Spleen (tissue), 11 donors: Measurements from ENCODE around the gene ACO2. TPM values are rescaled to one million over a fixed set of nuclear protein-coding genes. Genes with fewer than 3 reads are reported as not detected.

Experiments
- DNase-seq: peaks from one replicate; pipeline ENCODE4 v3.0.0-alpha.2; 2020
- H3K27ac ChIP-seq, 8 donors: fragments of 200-600 bp; sonication (generic) in 7 of 8; 1 replicate in 4 of 8; 2 replicates in 4 of 8; pipeline versions ENCODE4 v1.5.0 to v1.8.0; 2016 to 2021; ENCODE audit warnings: inconsistent platforms in 4 of 8, mild to moderate bottlenecking in 4 of 8, moderate library complexity in 1 of 8
- H3K27me3 ChIP-seq, 7 donors: fragments of 200-600 bp; sonication (generic) in 6 of 7; replicated peaks in 1 of 7; 1 replicate in 4 of 7; 2 replicates in 3 of 7; pipeline versions ENCODE4 v1.5.0 to v1.8.0; 2016 to 2021; ENCODE audit warnings: inconsistent platforms in 3 of 7, mild to moderate bottlenecking in 1 of 7
- H3K36me3 ChIP-seq, 6 donors: fragments of 200-600 bp; sonication (generic) in 5 of 6; 1 replicate in 4 of 6; 2 replicates in 2 of 6; pipeline versions ENCODE4 v1.5.0 to v1.8.0; 2016 to 2021; ENCODE audit warnings: inconsistent platforms in 2 of 6
- H3K4me1 ChIP-seq, 6 donors: fragments of 200-600 bp; sonication (generic) in 5 of 6; 1 replicate in 3 of 6; 2 replicates in 3 of 6; pipeline versions ENCODE4 v1.5.0 to v1.8.0; 2016 to 2021; ENCODE audit warnings: inconsistent platforms in 3 of 6
- H3K4me3 ChIP-seq, 8 donors: fragments of 200-600 bp; sonication (generic) in 7 of 8; 1 replicate in 4 of 8; 2 replicates in 4 of 8; pipeline versions ENCODE4 v1.5.0 to v1.8.0; 2016 to 2021; ENCODE audit warnings: inconsistent platforms in 4 of 8, mild to moderate bottlenecking in 4 of 8, moderate library complexity in 2 of 8
- H3K9me3 ChIP-seq, 8 donors: fragments of 200-600 bp; sonication (generic) in 7 of 8; 1 replicate in 4 of 8; 2 replicates in 4 of 8; pipeline versions ENCODE4 v1.5.0 to v1.8.0; 2016 to 2021; ENCODE audit warnings: inconsistent platforms in 4 of 8
- POLR2A ChIP-seq, 3 donors: fragments of 450-650 bp; IDR thresholded peaks; one replicate each; pipeline ENCODE4 v1.5.1; 2017; ENCODE audit warnings: antibody characterized with exemption in 3 of 3, mild to moderate bottlenecking in 1 of 3
- POLR2AphosphoS5 ChIP-seq, 3 donors: sonication (generic); formaldehyde crosslinking; IDR thresholded peaks; one replicate each; pipeline ENCODE4 v1.5.1; 2017; ENCODE audit warnings: antibody characterized with exemption in 3 of 3
- WGBS, 5 donors: extraction: QIAGEN DNeasy Blood & Tissue Kit in 3 of 5; methylation state at CpG; one replicate each; pipeline versions ENCODE4 v1.1.5 to v1.1.7; 2013 to 2018; 5-methylcytosine and 5-hydroxymethylcytosine counted together
- intact Hi-C: fragments of 100-400 bp; cut with DNase I; formaldehyde crosslinking; loops from one replicate; pipeline ENCODE4 v1.15.0; 2023; ENCODE audit warnings: low total_unique reads
- polyA plus RNA-seq, 3 donors: library from polyadenylated mRNA; stranded (reverse); fragments of 200-250 nt; gene quantifications; one replicate each; pipeline ENCODE4 v1.2.1, GENCODE V29; 2013
- total RNA-seq, 7 donors: library from RNA; depleted of rRNA in 3 of 7; stranded (reverse); fragments of >200 nt in 3 of 7; fragmentation: NEBNext Ultra II Directional in 4 of 7; extraction: Animal tissue kit (Norgen Biotek cat#: 25700) in 4 of 7; gene quantifications; one replicate each; pipeline versions ENCODE4 v1.1.0 to v1.2.1, GENCODE V29; 2016 to 2021
- TF ChIP-seq, protein P1 (sequence below), 11 experiments: fragments of 200-600 bp in 7 of 11; fragments of 450-650 bp in 4 of 11; sonication (generic) in 4 of 11; IDR thresholded peaks in 8 of 11; conservative IDR thresholded peaks in 3 of 11; 1 replicate in 7 of 11; 2 replicates in 4 of 11; pipeline versions ENCODE4 v1.4.0 to v1.8.0; 2016 to 2021; ENCODE audit warnings: antibody characterized with exemption in 11 of 11, inconsistent platforms in 4 of 11, mild to moderate bottlenecking in 1 of 11
- donor health status: healthy with polysubstance abuse.
- donor health status: DM: no; HTN: no; CAD: no; lungs with moderate emphysema.
- donor health status: DM: no; HTN: no; CAD: no.
- donor health status: Bipolar disorder and iron deficiency.
- donor health status: healthy.
- donor health status: DM: no; HTN: no; CAD: no.
- donor health status: DM: yes; HTN: yes; CAD: no.

The ACO2 gene
- total and polyA plus RNA-seq, 10 donors, result 21.4 to 82.0 (median 67.2) TPM

- H3K4me1 ChIP-seq, result peaks cover 22 to 53% (median 38%) of the 10 kb centered on the region in 6 donors
- TF ChIP-seq, protein P1, sequence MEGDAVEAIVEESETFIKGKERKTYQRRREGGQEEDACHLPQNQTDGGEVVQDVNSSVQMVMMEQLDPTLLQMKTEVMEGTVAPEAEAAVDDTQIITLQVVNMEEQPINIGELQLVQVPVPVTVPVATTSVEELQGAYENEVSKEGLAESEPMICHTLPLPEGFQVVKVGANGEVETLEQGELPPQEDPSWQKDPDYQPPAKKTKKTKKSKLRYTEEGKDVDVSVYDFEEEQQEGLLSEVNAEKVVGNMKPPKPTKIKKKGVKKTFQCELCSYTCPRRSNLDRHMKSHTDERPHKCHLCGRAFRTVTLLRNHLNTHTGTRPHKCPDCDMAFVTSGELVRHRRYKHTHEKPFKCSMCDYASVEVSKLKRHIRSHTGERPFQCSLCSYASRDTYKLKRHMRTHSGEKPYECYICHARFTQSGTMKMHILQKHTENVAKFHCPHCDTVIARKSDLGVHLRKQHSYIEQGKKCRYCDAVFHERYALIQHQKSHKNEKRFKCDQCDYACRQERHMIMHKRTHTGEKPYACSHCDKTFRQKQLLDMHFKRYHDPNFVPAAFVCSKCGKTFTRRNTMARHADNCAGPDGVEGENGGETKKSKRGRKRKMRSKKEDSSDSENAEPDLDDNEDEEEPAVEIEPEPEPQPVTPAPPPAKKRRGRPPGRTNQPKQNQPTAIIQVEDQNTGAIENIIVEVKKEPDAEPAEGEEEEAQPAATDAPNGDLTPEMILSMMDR (IDR thresholded peaks at IDR 0.05 in 8 of 11, conservative IDR thresholded peaks at IDR 0.05 in 3 of 11), result no peak
- TF ChIP-seq POLR2A (IDR thresholded peaks at IDR 0.05) (no peak), POLR2AphosphoS5 (IDR thresholded peaks at IDR 0.05) (no peak)
- WGBS, 5 donors, result 93 to 98% (median 95%) methylated on average over 3 of the region's 3 CpGs
- intact Hi-C loops, result no loop called here
- H3K27ac ChIP-seq, result no peak overlapping the region
- no peak for DNase-seq
- no peaks in the 10 kb centered on the region for H3K27me3 ChIP-seq
- H3K9me3 ChIP-seq, result no peaks in the 10 kb centered on the region
- H3K36me3 ChIP-seq, result peaks cover 0 to 92% (median 49%) of the 10 kb centered on the region in 6 donors
- H3K4me3 ChIP-seq, result no peak overlapping the region
Measured at GRCh38 chr22:41521126-41521525, 52.2 kb downstream of the ACO2 start.

DNA sequence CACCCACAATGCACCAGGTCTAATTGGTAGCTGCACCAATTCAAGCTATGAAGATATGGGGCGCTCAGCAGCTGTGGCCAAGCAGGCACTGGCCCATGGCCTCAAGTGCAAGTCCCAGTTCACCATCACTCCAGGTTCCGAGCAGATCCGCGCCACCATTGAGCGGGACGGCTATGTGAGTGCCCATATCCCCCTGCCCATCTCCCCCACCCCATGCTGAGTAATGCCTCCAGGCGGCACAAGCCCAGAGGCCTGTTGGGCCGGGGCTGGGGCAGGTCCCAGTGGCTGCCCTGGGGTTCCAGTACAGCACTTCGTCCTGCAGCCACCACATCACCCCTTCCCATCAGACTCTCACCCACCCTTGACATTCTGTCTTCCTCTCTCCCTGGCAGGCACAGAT lies 53.9 kb downstream of the ACO2 start:
- Histone ChIP-seq H3K4me3 (no peak overlapping the region), H3K4me1 (peaks cover 24 to 54% (median 41%) of the 10 kb centered on the region in 6 donors), H3K27me3 (no peaks in the 10 kb centered on the region), H3K9me3 (no peaks in the 10 kb centered on the region), H3K27ac (peak overlapping the region; percentile 54 to 87 (median 76)), H3K36me3 (peaks cover 0 to 92% (median 51%) of the 10 kb centered on the region in 6 donors)
- TF ChIP-seq POLR2AphosphoS5 (IDR thresholded peaks at IDR 0.05) (peak in 1 of 3 donors; percentile 4), POLR2A (IDR thresholded peaks at IDR 0.05) (no peak)
- TF ChIP-seq, protein P1 (IDR thresholded peaks at IDR 0.05 in 8 of 11, conservative IDR thresholded peaks at IDR 0.05 in 3 of 11), result no peak
- no peak for DNase-seq
- 88 to 96% (median 93%) methylated on average over 9 of the region's 9 CpGs for WGBS, 5 donors
- intact Hi-C loops, result no loop called here

- intact Hi-C loops, result no loop called here
- 46 to 71% (median 69%) methylated on average over 13 to 21 of the region's 21 CpGs for WGBS, 5 donors
- Histone ChIP-seq H3K27me3 (no peaks in the 10 kb centered on the region), H3K9me3 (no peaks in the 10 kb centered on the region), H3K4me1 (peaks cover 20 to 47% (median 37%) of the 10 kb centered on the region in 6 donors), H3K36me3 (peaks cover 0 to 92% (median 55%) of the 10 kb centered on the region in 6 donors), H3K27ac (peak overlapping the region; percentile 54 to 87 (median 76)), H3K4me3 (no peak overlapping the region)
- peak; percentile 82 for DNase-seq
- TF ChIP-seq POLR2AphosphoS5 (IDR thresholded peaks at IDR 0.05) (peak; percentile 24 to 72 (median 62)), POLR2A (IDR thresholded peaks at IDR 0.05) (no peak)
Measured at GRCh38 chr22:41523464-41524221, 54.7 kb downstream of the ACO2 start.

DNA sequence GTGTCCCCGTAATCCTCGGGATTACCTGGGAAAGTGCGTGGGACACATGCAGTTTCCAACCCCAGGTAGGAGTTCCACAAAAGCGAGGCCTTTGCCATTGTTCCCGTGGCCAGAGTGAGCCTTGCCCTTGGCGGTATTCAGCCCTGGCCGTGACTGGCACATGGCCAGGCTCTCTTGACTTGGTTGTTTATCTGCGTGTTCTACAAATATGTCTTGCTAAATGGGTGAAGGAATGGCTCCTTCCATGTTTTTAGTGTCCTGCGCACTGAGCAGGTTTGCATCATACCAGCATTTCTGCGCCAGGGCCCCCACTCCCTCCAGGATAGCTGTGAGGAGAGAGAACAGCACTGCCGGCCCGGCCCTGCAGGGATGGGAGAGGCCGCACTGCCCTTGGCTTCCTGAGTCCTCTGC lies 55.3 kb downstream of the ACO2 start:
- H3K4me1 ChIP-seq, result peaks cover 20 to 47% (median 37%) of the 10 kb centered on the region in 6 donors
- intact Hi-C loops, result no loop called here
- TF ChIP-seq POLR2AphosphoS5 (IDR thresholded peaks at IDR 0.05) (peak in 1 of 3 donors; percentile 32), POLR2A (IDR thresholded peaks at IDR 0.05) (no peak)
- TF ChIP-seq, protein P1 (IDR thresholded peaks at IDR 0.05 in 8 of 11, conservative IDR thresholded peaks at IDR 0.05 in 3 of 11), result no peak
- H3K4me3 ChIP-seq, result no peak overlapping the region
- H3K27ac ChIP-seq, result peak overlapping the region; percentile 54 to 87 (median 76)
- peaks cover 0 to 92% (median 55%) of the 10 kb centered on the region in 6 donors for H3K36me3 ChIP-seq
- H3K9me3 ChIP-seq, result no peaks in the 10 kb centered on the region
- 52 to 84% (median 68%) methylated on average over 9 to 13 of the region's 13 CpGs for WGBS, 5 donors
- DNase-seq, result no peak
- H3K27me3 ChIP-seq, result no peaks in the 10 kb centered on the region
